Measurements from ENCODE around the gene MARCHF10.

Gene MARCHF10

DNA sequence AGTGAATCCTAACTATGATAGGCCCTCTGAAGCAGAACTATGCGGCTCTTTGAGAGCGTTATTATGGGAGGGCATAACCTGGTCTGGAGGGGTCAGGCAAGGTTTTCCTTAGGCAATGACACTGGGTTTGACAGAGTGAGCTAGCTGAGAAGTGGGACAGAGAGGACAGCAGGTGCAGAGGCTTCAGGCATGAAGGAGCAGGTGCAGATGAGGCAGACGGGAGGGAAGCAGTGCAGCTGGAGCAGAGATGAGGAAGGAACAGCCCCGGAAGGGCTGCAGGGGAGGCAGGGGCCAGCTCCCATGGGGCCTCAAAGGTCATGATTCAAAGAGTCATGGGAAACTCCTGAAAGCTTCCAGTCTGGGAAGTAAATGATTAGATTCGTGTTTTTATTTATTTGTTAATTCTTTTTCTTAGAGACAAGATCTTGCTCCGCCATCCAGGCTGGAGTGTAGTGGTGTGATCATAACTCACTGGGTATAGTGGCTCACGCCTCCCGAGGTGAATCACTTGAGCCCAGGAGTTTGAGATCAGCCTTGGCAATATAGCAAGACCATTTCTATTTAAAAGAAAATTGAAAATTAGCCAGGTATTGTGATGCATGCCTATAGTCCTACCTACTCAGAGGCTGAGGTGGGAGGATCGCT is 5.4 kb downstream of the MARCHF10 start:
- H3K9me3 ChIP-seq (ENCODE audit: insufficient read depth, low read length) = no peaks in the 10 kb centered on the region
- H3K4me3 ChIP-seq (ENCODE audit: insufficient read length, low read depth) = no peak overlapping the region
- TF ChIP-seq SUZ12 (IDR thresholded peaks at IDR 0.05; ENCODE audit: extremely low read depth, insufficient read depth, insufficient read length) (no peak), ZNF274 (IDR thresholded peaks at IDR 0.05; ENCODE audit: low read depth, low read length) (no peak), YY1 (IDR thresholded peaks at IDR 0.05; ENCODE audit: insufficient read depth, insufficient read length) (no peak)
- peaks cover 4% of the 10 kb centered on the region for H3K4me1 ChIP-seq (ENCODE audit: insufficient read depth, insufficient read length)
- no peak for DNase-seq (ENCODE audit: low read depth, low spot score)
- no peak overlapping the region for H3K9ac ChIP-seq (ENCODE audit: insufficient read length, low read depth)
- no peaks in the 10 kb centered on the region for H3K36me3 ChIP-seq (ENCODE audit: insufficient read depth, insufficient read length, low read length)
- no peaks in the 10 kb centered on the region for H3K27me3 ChIP-seq (ENCODE audit: insufficient read depth, insufficient read length)

- H3K4me3 ChIP-seq (ENCODE audit: insufficient read length, low read depth) = no peak overlapping the region
- H3K9me3 ChIP-seq (ENCODE audit: insufficient read depth, low read length) = no peaks in the 10 kb centered on the region
- H3K27me3 ChIP-seq (ENCODE audit: insufficient read depth, insufficient read length) = no peaks in the 10 kb centered on the region
- TF ChIP-seq ZNF274 (IDR thresholded peaks at IDR 0.05; ENCODE audit: low read depth, low read length) (no peak), SUZ12 (IDR thresholded peaks at IDR 0.05; ENCODE audit: extremely low read depth, insufficient read depth, insufficient read length) (no peak), YY1 (IDR thresholded peaks at IDR 0.05; ENCODE audit: insufficient read depth, insufficient read length) (no peak)
- DNase-seq (ENCODE audit: low read depth, low spot score) = no peak
- no peak overlapping the region for H3K9ac ChIP-seq (ENCODE audit: insufficient read length, low read depth)
- H3K4me1 ChIP-seq (ENCODE audit: insufficient read depth, insufficient read length) = no peaks in the 10 kb centered on the region
- H3K36me3 ChIP-seq (ENCODE audit: insufficient read depth, insufficient read length, low read length) = no peaks in the 10 kb centered on the region
Measured at GRCh38 chr17:62801553-62802114, 6.5 kb downstream of the MARCHF10 start.

DNA sequence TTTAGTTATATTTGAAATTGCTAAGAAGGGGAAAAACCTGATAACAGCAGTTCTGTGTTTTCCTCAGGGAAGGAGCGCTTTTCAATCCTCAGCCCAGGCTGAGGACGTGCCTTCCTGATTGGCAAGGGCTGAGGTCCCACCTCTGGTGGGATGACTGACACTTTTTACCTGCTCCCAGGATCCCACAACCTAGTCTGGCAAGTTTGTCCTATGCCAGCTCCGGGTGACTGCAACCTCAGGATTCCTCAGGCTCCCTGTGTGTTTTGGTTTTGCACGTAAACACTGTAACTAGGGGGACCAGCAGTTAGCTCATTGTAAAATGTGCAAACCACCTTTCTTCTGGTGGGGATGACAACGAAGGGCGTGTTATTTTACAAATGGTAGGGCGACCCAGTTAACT is 7.5 kb downstream of the MARCHF10 start:
- peaks cover under 1% of the 10 kb centered on the region for H3K4me1 ChIP-seq (ENCODE audit: insufficient read depth, insufficient read length)
- no peaks in the 10 kb centered on the region for H3K36me3 ChIP-seq (ENCODE audit: insufficient read depth, insufficient read length, low read length)
- DNase-seq (ENCODE audit: low read depth, low spot score) = no peak
- H3K9me3 ChIP-seq (ENCODE audit: insufficient read depth, low read length) = no peaks in the 10 kb centered on the region
- H3K4me3 ChIP-seq (ENCODE audit: insufficient read length, low read depth) = no peak overlapping the region
- TF ChIP-seq ZNF274 (IDR thresholded peaks at IDR 0.05; ENCODE audit: low read depth, low read length) (no peak), YY1 (IDR thresholded peaks at IDR 0.05; ENCODE audit: insufficient read depth, insufficient read length) (no peak), SUZ12 (IDR thresholded peaks at IDR 0.05; ENCODE audit: extremely low read depth, insufficient read depth, insufficient read length) (no peak)
- H3K9ac ChIP-seq (ENCODE audit: insufficient read length, low read depth) = no peak overlapping the region
- H3K27me3 ChIP-seq (ENCODE audit: insufficient read depth, insufficient read length) = no peaks in the 10 kb centered on the region

DNA sequence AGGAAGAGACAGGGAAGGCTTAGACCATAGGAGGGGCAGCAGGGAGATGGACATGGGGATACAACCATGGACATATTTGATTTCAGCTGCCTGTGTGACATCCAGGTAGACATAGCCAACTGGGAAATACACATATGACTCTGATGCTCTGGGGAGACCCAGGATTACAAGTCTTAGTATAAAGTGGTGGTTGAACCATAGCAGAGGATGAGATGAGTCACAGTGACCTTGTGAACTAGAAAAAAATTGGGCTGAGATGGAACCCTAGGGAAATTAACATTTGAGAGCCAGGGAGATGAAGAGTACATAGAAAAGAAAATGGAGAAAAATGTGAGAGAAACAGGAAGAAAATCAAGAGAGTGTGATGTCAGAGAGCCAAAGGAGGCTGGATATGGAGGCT is 10.2 kb downstream of the MARCHF10 start:
- DNase-seq (ENCODE audit: low read depth, low spot score) = no peak
- Histone ChIP-seq H3K27me3 (ENCODE audit: insufficient read depth, insufficient read length) (no peaks in the 10 kb centered on the region), H3K4me1 (ENCODE audit: insufficient read depth, insufficient read length) (peaks cover 2% of the 10 kb centered on the region), H3K9me3 (ENCODE audit: insufficient read depth, low read length) (no peaks in the 10 kb centered on the region), H3K9ac (ENCODE audit: insufficient read length, low read depth) (no peak overlapping the region), H3K4me3 (ENCODE audit: insufficient read length, low read depth) (no peak overlapping the region), H3K36me3 (ENCODE audit: insufficient read depth, insufficient read length, low read length) (no peaks in the 10 kb centered on the region)
- TF ChIP-seq YY1 (IDR thresholded peaks at IDR 0.05; ENCODE audit: insufficient read depth, insufficient read length) (no peak), SUZ12 (IDR thresholded peaks at IDR 0.05; ENCODE audit: extremely low read depth, insufficient read depth, insufficient read length) (no peak), ZNF274 (IDR thresholded peaks at IDR 0.05; ENCODE audit: low read depth, low read length) (no peak)

DNA sequence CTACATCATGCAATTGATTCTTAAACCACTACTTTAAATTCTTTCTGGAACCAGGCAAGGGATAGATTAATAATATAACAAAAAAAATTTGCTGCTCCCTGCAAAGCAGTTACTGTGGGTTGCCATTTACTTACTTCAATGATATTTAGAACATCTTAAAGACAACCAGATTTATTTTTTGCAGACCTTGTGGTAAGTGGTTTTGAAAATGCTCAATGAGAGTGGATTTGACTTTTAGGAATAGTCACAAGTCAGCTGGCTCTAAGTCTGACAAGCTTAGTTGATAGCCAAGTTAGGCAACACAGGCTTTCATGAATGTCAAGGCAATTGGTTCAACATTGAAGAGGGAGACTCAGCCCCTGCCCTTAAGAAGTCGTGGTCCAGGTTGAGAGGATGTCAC is 11.8 kb downstream of the MARCHF10 start:
- no peaks in the 10 kb centered on the region for H3K27me3 ChIP-seq (ENCODE audit: insufficient read depth, insufficient read length)
- no peak for TF ChIP-seq ZNF274 (IDR thresholded peaks at IDR 0.05; ENCODE audit: low read depth, low read length)
- no peak for TF ChIP-seq SUZ12 (IDR thresholded peaks at IDR 0.05; ENCODE audit: extremely low read depth, insufficient read depth, insufficient read length)
- no peak for TF ChIP-seq YY1 (IDR thresholded peaks at IDR 0.05; ENCODE audit: insufficient read depth, insufficient read length)
- no peaks in the 10 kb centered on the region for H3K9me3 ChIP-seq (ENCODE audit: insufficient read depth, low read length)
- H3K9ac ChIP-seq (ENCODE audit: insufficient read length, low read depth) = no peak overlapping the region
- no peaks in the 10 kb centered on the region for H3K36me3 ChIP-seq (ENCODE audit: insufficient read depth, insufficient read length, low read length)
- H3K4me1 ChIP-seq (ENCODE audit: insufficient read depth, insufficient read length) = peaks cover 6% of the 10 kb centered on the region
- no peak overlapping the region for H3K4me3 ChIP-seq (ENCODE audit: insufficient read length, low read depth)
- DNase-seq (ENCODE audit: low read depth, low spot score) = no peak

GRCh38 chr17:62794666-62794971 is 13.5 kb downstream of the MARCHF10 start:
- no peak for TF ChIP-seq SUZ12 (IDR thresholded peaks at IDR 0.05; ENCODE audit: extremely low read depth, insufficient read depth, insufficient read length)
- no peak for TF ChIP-seq ZNF274 (IDR thresholded peaks at IDR 0.05; ENCODE audit: low read depth, low read length)
- TF ChIP-seq YY1 (IDR thresholded peaks at IDR 0.05; ENCODE audit: insufficient read depth, insufficient read length) = no peak
- no peak for DNase-seq (ENCODE audit: low read depth, low spot score)
- Histone ChIP-seq H3K36me3 (ENCODE audit: insufficient read depth, insufficient read length, low read length) (no peaks in the 10 kb centered on the region), H3K27me3 (ENCODE audit: insufficient read depth, insufficient read length) (no peaks in the 10 kb centered on the region), H3K4me1 (ENCODE audit: insufficient read depth, insufficient read length) (peaks cover 6% of the 10 kb centered on the region), H3K9me3 (ENCODE audit: insufficient read depth, low read length) (no peaks in the 10 kb centered on the region), H3K9ac (ENCODE audit: insufficient read length, low read depth) (no peak overlapping the region), H3K4me3 (ENCODE audit: insufficient read length, low read depth) (no peak overlapping the region)

DNA sequence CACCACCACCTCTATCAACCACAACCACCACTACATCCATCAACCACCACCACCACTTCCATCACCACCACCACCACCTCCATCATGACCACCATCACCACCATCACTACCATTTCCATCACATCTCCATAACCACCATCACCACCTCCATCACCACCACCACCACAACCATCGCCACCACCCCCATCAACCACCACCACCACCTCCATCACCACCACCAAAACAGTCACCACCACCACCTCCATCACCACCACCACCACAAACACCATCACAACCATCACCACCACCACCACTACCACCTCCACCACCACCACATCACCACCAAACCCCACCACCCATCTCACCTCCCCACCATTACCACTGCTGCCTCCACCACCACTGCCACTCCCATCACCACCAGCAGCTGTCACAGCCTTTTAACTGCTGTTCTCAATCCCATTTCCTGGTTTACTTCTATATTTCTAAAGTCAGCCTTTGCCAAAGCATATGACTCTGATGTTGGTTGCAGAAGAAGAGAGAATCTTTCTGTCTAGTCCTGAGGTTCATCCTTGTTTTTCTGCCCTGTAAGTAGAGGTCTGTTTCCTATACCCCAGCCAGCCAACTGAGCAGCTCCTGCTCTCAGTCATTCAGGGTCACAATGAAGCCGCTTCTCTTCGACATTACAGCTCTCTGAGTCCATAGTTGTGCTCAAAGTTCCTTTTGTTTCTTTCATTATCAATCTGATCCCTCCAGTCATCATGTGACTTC is 14.0 kb downstream of the MARCHF10 start:
- H3K4me3 ChIP-seq (ENCODE audit: insufficient read length, low read depth) = no peak overlapping the region
- no peaks in the 10 kb centered on the region for H3K27me3 ChIP-seq (ENCODE audit: insufficient read depth, insufficient read length)
- H3K9ac ChIP-seq (ENCODE audit: insufficient read length, low read depth) = no peak overlapping the region
- no peak for TF ChIP-seq YY1 (IDR thresholded peaks at IDR 0.05; ENCODE audit: insufficient read depth, insufficient read length)
- TF ChIP-seq SUZ12 (IDR thresholded peaks at IDR 0.05; ENCODE audit: extremely low read depth, insufficient read depth, insufficient read length) = no peak
- no peak for TF ChIP-seq ZNF274 (IDR thresholded peaks at IDR 0.05; ENCODE audit: low read depth, low read length)
- H3K9me3 ChIP-seq (ENCODE audit: insufficient read depth, low read length) = no peaks in the 10 kb centered on the region
- H3K4me1 ChIP-seq (ENCODE audit: insufficient read depth, insufficient read length) = peaks cover 6% of the 10 kb centered on the region
- DNase-seq (ENCODE audit: low read depth, low spot score) = no peak
- no peaks in the 10 kb centered on the region for H3K36me3 ChIP-seq (ENCODE audit: insufficient read depth, insufficient read length, low read length)

Data from NT2/D1 (cell line).